SH-SY5Y (cell line): ENCODE results near the gene SLC19A1.

Experiments
- GATA2 ChIP-seq: IDR thresholded peaks from 2 replicates; pipeline ENCODE4 v1.6.1; 2011; ENCODE audit warnings: mild to moderate bottlenecking, low read depth, low read length
- GATA3 ChIP-seq: IDR thresholded peaks from 2 replicates; pipeline ENCODE4 v1.6.1; 2011; ENCODE audit warnings: low read depth, mild to moderate bottlenecking, low read length, moderate library complexity

DNA sequence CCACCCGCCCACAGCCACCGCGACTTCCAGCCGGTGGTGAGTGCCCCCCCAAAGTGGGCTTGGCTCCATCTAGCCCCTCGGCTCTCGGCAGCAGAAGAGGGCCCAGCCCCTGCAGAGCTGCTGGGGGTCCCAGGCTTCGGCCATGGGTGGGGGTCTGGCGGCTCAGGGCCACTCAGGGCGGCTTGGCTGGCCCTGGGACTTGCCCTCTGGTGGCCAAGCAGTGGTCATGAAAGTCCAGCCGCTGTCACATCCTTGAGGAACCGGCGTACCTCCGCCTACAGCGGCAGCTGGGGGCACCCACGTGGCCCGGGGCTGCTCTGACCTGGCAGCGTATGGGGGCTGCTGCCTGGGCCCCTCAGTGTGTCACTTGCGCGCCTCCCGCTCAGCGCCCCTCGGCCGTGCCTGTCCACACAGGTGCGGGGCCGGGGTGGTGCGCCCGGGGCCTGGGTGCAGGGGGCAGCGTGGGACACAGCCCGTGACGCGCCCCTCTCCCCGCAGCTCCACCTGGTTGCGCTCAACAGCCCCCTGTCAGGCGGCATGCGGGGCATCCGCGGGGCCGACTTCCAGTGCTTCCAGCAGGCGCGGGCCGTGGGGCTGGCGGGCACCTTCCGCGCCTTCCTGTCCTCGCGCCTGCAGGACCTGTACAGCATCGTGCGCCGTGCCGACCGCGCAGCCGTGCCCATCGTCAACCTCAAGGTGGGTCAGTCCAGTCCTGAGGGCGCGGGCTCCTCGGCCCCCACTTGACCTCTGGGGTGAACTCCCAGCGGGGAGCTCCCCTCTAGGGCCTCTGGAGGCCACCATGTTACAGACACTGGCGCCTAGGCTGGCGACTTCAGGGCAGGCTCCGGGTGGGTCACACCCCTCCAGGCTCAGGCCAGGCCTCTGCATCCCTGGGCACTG lies 32.4 kb downstream of the SLC19A1 start:
- TF ChIP-seq GATA2 (no peak), GATA3 (no peak)
